Glomerular endothelial cell (primary cell): ENCODE measurements around the gene CST6. TPM values are rescaled to one million over a fixed set of nuclear protein-coding genes. Genes with fewer than 3 reads are reported as not detected.

Source experiments
- total RNA-seq: library from RNA; depleted of rRNA; stranded (reverse); fragments of >200 nt; gene quantifications from 2 replicates; pipeline ENCODE4 v1.2.3, GENCODE V29; 2015

Gene CST6
- total RNA-seq, 1 donor from 2014 or later, result 0.29 TPM

Other genes starting within 250 kb of the CST6 start
- gene AP5B1, start 231.0 kb upstream of the CST6 start, total RNA-seq, result 15.8 and 18.8 TPM in 2 replicates
- gene OVOL1, start 224.9 kb upstream of the CST6 start, total RNA-seq, result not detected in 2 replicates
- gene SNX32, start 178.0 kb upstream of the CST6 start, total RNA-seq, result 0.63 TPM in 1 of 2 replicates, not detected in the other
- 2,090 and 2,212 TPM in 2 replicates for gene CFL1, start 153.8 kb upstream of the CST6 start, total RNA-seq
- gene MUS81, start 151.6 kb upstream of the CST6 start, total RNA-seq, result 50.4 and 63.4 TPM in 2 replicates
- 81.9 TPM in 2 replicates for gene EFEMP2, start 139.2 kb upstream of the CST6 start, total RNA-seq
- 0.35 TPM in 1 of 2 replicates, not detected in the other for gene CTSW, start 132.2 kb upstream of the CST6 start, total RNA-seq
- 131 and 158 TPM in 2 replicates for gene FIBP, start 123.5 kb upstream of the CST6 start, total RNA-seq
- gene CCDC85B, start 121.3 kb upstream of the CST6 start, total RNA-seq, result 201 and 204 TPM in 2 replicates
- 71.4 and 97.8 TPM in 2 replicates for gene FOSL1, start 111.6 kb upstream of the CST6 start, total RNA-seq
- 19.6 and 30.0 TPM in 2 replicates for gene C11orf68, start 92.9 kb upstream of the CST6 start, total RNA-seq
- gene DRAP1, start 92.6 kb upstream of the CST6 start, total RNA-seq, result 144 and 185 TPM in 2 replicates
- gene TSGA10IP, start 66.5 kb upstream of the CST6 start, total RNA-seq, result not detected in 2 replicates
- 34.8 and 60.1 TPM in 2 replicates for gene SART1, start 50.3 kb upstream of the CST6 start, total RNA-seq
- gene EIF1AD, start 9.9 kb upstream of the CST6 start, total RNA-seq, result 27.1 and 42.8 TPM in 2 replicates
- 55.3 and 90.4 TPM in 2 replicates for gene BANF1, start 9.5 kb upstream of the CST6 start, total RNA-seq
- 0.82 TPM in 1 of 2 replicates, not detected in the other for gene CATSPER1, start 14.5 kb downstream of the CST6 start, total RNA-seq
- 0.23 TPM in 1 of 2 replicates, not detected in the other for gene GAL3ST3, start 37.2 kb downstream of the CST6 start, total RNA-seq
- gene SF3B2, start 40.4 kb downstream of the CST6 start, total RNA-seq, result 129 and 162 TPM in 2 replicates
- 40.0 and 74.4 TPM in 2 replicates for gene PACS1, start 58.3 kb downstream of the CST6 start, total RNA-seq
- 20.7 and 35.5 TPM in 2 replicates for gene KLC2, start 245.7 kb downstream of the CST6 start, total RNA-seq